Measurements from ENCODE around the gene POLR2L. TPM values are rescaled to one million over a fixed set of nuclear protein-coding genes. Genes with fewer than 3 reads are reported as not detected.

POLR2L gene
- total and polyA plus RNA-seq, 2 of the 13 experiments (the other 11 are each of a cell fraction or from before 2014, with no cell fraction given): 104 to 114 TPM

DNA sequence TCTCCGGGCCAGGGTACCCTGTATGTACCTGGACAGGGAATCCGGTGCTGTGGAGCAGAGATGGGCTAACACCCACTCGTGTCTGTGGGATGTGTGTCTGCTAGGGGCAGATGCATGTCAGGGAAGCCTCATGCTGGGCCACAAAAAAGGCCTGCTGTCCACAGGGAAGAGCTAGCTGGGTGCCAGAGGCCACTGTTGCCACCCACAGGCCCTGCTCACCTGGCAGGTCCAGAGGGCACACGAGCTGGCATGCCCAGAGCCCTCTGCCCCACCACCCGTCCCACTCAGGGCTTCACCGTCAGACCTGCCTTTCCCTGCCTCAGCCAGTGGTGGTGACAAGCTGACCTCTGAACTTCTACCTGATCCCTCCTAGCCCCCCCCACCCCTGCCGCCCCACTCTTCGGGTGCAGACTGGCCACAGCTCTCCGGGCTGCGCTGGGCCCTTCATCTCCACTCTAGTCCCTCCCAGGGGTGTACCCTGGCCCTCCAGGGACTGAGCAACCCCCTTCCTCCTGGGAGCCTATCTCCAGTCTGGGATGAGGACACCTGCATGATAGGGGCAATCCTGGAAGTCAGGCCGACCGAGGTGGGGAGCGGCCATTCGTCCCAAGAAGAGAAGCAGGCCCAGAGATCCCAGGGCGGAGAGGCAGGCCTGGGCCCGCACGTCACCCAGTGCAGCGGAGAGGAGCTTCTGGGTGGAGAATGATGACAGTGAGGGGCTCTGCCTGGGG lies 45.6 kb downstream of the POLR2L start (continued):
- TF ChIP-seq, protein P1, sequence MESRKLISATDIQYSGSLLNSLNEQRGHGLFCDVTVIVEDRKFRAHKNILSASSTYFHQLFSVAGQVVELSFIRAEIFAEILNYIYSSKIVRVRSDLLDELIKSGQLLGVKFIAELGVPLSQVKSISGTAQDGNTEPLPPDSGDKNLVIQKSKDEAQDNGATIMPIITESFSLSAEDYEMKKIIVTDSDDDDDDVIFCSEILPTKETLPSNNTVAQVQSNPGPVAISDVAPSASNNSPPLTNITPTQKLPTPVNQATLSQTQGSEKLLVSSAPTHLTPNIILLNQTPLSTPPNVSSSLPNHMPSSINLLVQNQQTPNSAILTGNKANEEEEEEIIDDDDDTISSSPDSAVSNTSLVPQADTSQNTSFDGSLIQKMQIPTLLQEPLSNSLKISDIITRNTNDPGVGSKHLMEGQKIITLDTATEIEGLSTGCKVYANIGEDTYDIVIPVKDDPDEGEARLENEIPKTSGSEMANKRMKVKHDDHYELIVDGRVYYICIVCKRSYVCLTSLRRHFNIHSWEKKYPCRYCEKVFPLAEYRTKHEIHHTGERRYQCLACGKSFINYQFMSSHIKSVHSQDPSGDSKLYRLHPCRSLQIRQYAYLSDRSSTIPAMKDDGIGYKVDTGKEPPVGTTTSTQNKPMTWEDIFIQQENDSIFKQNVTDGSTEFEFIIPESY (CRISPR knock-in tag; IDR thresholded peaks at IDR 0.05): no peak
- TF ChIP-seq ZNF713 (CRISPR knock-in tag; IDR thresholded peaks at IDR 0.05): no peak
- TF ChIP-seq, protein P2, sequence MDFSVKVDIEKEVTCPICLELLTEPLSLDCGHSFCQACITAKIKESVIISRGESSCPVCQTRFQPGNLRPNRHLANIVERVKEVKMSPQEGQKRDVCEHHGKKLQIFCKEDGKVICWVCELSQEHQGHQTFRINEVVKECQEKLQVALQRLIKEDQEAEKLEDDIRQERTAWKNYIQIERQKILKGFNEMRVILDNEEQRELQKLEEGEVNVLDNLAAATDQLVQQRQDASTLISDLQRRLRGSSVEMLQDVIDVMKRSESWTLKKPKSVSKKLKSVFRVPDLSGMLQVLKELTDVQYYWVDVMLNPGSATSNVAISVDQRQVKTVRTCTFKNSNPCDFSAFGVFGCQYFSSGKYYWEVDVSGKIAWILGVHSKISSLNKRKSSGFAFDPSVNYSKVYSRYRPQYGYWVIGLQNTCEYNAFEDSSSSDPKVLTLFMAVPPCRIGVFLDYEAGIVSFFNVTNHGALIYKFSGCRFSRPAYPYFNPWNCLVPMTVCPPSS (IDR thresholded peaks at IDR 0.05): no peak
- no peak for TF ChIP-seq CBFB (CRISPR knock-in tag; IDR thresholded peaks at IDR 0.05)
- TF ChIP-seq, protein P3, sequence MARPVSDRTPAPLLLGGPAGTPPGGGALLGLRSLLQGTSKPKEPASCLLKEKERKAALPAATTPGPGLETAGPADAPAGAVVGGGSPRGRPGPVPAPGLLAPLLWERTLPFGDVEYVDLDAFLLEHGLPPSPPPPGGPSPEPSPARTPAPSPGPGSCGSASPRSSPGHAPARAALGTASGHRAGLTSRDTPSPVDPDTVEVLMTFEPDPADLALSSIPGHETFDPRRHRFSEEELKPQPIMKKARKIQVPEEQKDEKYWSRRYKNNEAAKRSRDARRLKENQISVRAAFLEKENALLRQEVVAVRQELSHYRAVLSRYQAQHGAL (CRISPR knock-in tag; IDR thresholded peaks at IDR 0.05; ENCODE audit: not compliant biosample characterization): no peak
- TF ChIP-seq ZNF746 (CRISPR knock-in tag; IDR thresholded peaks at IDR 0.05): no peak
- TF ChIP-seq, protein P4, sequence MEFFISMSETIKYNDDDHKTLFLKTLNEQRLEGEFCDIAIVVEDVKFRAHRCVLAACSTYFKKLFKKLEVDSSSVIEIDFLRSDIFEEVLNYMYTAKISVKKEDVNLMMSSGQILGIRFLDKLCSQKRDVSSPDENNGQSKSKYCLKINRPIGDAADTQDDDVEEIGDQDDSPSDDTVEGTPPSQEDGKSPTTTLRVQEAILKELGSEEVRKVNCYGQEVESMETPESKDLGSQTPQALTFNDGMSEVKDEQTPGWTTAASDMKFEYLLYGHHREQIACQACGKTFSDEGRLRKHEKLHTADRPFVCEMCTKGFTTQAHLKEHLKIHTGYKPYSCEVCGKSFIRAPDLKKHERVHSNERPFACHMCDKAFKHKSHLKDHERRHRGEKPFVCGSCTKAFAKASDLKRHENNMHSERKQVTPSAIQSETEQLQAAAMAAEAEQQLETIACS (CRISPR knock-in tag; IDR thresholded peaks at IDR 0.05): no peak
- peak; percentile 32 for TF ChIP-seq PTBP1 (IDR thresholded peaks at IDR 0.05; ENCODE audit: low read depth, low read length, poor library complexity, severe bottlenecking)
- no peak for TF ChIP-seq TOPORS (CRISPR knock-in tag; IDR thresholded peaks at IDR 0.05)
- no peak for TF ChIP-seq SMARCE1 (IDR thresholded peaks at IDR 0.05; ENCODE audit: borderline replicate concordance)
- no peak for TF ChIP-seq ZNF138 (CRISPR knock-in tag; IDR thresholded peaks at IDR 0.05; ENCODE audit: low read depth)
- TF ChIP-seq, protein P5, sequence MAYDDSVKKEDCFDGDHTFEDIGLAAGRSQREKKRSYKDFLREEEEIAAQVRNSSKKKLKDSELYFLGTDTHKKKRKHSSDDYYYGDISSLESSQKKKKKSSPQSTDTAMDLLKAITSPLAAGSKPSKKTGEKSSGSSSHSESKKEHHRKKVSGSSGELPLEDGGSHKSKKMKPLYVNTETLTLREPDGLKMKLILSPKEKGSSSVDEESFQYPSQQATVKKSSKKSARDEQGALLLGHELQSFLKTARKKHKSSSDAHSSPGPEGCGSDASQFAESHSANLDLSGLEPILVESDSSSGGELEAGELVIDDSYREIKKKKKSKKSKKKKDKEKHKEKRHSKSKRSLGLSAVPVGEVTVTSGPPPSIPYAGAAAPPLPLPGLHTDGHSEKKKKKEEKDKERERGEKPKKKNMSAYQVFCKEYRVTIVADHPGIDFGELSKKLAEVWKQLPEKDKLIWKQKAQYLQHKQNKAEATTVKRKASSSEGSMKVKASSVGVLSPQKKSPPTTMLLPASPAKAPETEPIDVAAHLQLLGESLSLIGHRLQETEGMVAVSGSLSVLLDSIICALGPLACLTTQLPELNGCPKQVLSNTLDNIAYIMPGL (CRISPR knock-in tag; IDR thresholded peaks at IDR 0.05; ENCODE audit: borderline replicate concordance in 1 of 2, low read depth in 1 of 2): no peak; a peak in 1 of 4 replicates
- TF ChIP-seq ZNF629 (CRISPR knock-in tag; conservative IDR thresholded peaks at IDR 0.05): no peak
- TF ChIP-seq, protein P6, sequence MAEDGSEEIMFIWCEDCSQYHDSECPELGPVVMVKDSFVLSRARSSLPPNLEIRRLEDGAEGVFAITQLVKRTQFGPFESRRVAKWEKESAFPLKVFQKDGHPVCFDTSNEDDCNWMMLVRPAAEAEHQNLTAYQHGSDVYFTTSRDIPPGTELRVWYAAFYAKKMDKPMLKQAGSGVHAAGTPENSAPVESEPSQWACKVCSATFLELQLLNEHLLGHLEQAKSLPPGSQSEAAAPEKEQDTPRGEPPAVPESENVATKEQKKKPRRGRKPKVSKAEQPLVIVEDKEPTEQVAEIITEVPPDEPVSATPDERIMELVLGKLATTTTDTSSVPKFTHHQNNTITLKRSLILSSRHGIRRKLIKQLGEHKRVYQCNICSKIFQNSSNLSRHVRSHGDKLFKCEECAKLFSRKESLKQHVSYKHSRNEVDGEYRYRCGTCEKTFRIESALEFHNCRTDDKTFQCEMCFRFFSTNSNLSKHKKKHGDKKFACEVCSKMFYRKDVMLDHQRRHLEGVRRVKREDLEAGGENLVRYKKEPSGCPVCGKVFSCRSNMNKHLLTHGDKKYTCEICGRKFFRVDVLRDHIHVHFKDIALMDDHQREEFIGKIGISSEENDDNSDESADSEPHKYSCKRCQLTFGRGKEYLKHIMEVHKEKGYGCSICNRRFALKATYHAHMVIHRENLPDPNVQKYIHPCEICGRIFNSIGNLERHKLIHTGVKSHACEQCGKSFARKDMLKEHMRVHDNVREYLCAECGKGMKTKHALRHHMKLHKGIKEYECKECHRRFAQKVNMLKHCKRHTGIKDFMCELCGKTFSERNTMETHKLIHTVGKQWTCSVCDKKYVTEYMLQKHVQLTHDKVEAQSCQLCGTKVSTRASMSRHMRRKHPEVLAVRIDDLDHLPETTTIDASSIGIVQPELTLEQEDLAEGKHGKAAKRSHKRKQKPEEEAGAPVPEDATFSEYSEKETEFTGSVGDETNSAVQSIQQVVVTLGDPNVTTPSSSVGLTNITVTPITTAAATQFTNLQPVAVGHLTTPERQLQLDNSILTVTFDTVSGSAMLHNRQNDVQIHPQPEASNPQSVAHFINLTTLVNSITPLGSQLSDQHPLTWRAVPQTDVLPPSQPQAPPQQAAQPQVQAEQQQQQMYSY (CRISPR knock-in tag; IDR thresholded peaks at IDR 0.05): no peak
- 0 out of 2 replicates have a peak, but pooled peaks have one; percentile 11 for TF ChIP-seq ELF1 (CRISPR knock-in tag; IDR thresholded peaks at IDR 0.05)
- no peak for TF ChIP-seq ZNF484 (CRISPR knock-in tag; IDR thresholded peaks at IDR 0.05; ENCODE audit: borderline replicate concordance, low read depth)
- TF ChIP-seq TMF1 (CRISPR knock-in tag; IDR thresholded peaks at IDR 0.05; ENCODE audit: low read depth): no peak
- no peak for TF ChIP-seq ZNF558 (CRISPR knock-in tag; IDR thresholded peaks at IDR 0.05; ENCODE audit: borderline replicate concordance)
